ENCODE measurements around the gene KRT38. TPM values are rescaled to one million over a fixed set of nuclear protein-coding genes. Genes with fewer than 3 reads are reported as not detected.

The KRT38 gene
- total RNA-seq = not detected

- FAIRE-seq = no peak
These were observed at the start of gene KRT38 for GRCh38 chr17:41440531-41441033. Gene KRT38 (minus strand): TSS chr17:41440983. CDS start chr17:41440921, 62 bp downstream.

GRCh38 chr17:41489531-41489930 is 48.7 kb upstream of the KRT38 start, which contains the start of gene KRT36:
Gene KRT36 (minus strand): TSS chr17:41489910. CDS start chr17:41489864, 46 bp downstream.
- DNase-seq (ENCODE audit: low spot score in 2 of 2) = no peak
- no peak for FAIRE-seq

More at GRCh38 chr17:41440531-41441033, at the start of gene KRT38:
- no peak for DNase-seq (ENCODE audit: low spot score in 2 of 2)

DNA sequence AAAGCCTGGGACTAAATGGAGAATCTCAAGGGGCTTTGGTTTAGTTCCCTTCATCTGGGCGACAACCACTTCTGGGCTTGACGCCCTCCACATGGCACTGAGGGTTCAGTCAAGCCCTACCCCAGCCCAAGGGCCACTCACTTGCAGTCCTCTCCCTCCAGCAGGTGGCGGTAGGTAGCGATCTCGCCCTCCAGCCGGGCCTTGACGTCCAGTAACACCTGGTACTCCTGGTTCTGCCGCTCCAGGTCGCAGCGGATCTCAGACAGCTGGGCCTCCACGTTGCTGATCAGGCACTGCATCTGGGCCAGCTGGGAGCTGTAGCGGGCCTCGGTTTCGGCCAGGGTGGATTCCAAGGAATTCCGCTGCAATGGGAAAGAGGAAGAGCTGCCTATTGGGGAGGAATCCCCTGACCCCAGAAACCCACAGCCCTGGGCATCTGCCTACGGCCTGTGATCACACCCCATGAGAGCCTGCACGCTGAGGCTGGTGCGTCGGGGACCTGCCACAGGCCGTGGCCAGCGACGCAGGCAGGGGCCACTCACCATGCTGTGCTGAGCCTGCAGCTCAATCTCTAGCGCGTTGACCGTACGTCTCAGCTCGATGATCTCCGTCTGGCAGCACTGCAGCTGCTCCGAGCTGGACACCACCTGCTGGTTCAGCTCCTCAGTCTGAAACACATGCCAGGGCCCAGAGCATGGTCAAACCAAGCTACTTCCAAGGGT is 46.2 kb upstream of the KRT38 start:
- FAIRE-seq = no peak
- DNase-seq (ENCODE audit: low spot score in 2 of 2) = no peak

- no peak for DNase-seq (ENCODE audit: low spot score in 2 of 2)
- FAIRE-seq = no peak
These were observed 45.5 kb upstream of the KRT38 start for GRCh38 chr17:41486316-41486715.

DNA sequence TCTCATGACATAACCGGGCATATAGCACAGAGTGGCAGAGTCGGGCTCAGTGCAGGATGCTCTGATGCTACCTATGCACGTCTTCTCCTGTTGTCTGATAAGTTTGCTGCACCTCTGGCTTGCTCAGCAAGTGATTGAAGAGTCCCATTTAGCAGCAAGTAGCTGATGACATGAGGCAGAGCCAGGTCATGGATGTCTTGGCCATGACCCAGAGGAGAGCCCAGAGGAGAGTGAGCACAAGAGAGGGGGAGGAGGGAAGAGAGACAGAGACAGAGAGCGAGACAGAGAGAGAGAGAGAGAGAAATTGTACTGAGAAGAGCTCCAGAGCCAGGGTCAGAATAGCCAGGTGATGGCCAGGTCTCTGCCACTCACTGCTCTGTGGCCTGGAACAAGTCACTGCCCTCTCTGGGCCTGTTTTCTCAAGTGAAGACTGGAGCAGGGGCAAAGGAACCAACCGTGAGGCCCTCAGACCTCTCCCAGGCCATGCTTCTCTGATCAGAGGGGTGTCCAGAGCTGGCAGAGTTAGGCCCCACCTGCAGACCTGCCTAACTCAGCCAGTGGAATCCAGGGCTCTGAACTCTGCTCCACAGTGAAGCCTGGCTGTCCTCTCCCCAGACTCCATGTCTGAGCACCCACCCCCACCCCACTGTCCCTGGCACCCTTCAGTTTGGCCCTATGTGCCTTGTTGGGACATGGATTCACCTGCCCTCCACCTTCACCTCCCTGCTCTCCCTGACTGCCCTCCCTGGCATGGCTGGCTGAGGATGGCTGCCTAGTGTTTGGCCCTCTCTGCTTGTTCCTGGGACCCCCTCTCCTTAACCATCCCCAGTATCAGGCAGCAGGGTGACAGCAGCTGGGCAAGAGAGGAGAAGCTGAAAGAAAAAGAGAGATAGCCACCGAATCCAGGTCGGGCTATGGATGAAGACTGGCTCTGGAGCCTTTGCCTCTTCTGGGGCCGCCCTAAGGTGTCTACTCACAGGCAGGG is 44.4 kb upstream of the KRT38 start:
- FAIRE-seq (no peak), DNase-seq (ENCODE audit: low spot score in 2 of 2) (no peak)

DNA sequence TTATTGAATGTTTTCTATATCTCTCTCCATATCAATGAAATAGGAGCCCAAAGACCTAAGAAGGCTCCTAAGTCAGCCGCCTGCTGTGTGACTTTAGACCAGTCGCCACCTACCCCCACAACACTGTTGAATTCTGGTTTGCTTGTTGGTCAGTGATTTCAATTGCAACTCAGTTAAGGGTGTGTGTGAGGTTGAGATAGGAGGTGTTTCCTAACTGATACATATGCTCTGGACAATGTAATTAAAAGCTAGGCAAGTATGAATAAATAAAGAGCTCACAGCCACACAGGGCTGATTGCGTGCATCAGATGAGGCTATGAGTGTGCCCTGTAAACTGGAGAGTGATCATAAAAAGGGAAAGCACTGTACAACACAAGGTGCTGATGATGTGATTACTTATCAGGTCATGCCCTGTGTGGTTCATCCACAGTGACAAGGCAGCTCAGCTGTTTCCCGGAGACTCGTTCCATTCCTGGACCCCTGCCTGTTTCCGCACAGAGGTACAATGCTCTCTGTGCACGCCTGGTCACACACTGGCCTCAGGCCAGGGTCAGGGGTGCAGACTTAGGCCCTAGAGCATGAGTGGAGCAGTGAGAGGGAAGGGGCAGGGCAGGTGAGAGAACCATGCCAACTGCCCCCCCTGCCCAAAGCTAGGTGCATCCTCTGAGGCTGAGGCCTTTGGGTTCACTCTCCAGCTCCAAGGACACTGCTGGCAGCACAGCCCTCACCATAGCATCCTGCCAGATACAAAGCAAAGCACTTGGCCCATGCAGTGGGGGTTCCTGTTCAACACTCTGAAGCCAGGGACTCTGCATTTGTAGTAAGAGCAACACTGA is 43.4 kb upstream of the KRT38 start:
- FAIRE-seq (no peak), DNase-seq (ENCODE audit: low spot score in 2 of 2) (no peak)

- FAIRE-seq = no peak
- no peak for DNase-seq (ENCODE audit: low spot score in 2 of 2)
These were observed 42.7 kb upstream of the KRT38 start for GRCh38 chr17:41483531-41483930.

DNA sequence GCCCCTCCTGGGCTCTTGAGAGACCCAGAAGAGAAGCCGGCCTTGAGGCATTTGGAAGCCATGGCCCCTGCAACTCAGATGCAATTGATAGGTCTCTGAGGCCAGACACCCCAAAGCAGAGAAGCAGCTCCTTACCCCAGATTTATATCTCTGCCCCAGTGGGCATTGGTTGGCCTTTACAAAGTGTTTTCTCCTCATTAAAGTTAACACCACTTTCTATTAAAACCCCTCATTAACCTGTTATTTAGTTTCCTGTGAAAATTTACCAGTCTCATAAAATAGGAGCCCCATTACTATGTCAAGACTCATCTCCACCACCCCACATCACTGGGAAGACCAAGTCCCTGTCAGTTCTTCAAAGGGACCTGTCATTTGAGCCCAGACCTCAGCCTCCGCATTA is 40.3 kb upstream of the KRT38 start, which contains the start of gene KRT35:
Gene KRT35 (minus strand): TSS at position 116 of the 400 bp plus-strand sequence. CDS start 54 bp downstream, at position 62.
- no peak for FAIRE-seq
- no peak for DNase-seq (ENCODE audit: low spot score in 2 of 2)

DNA sequence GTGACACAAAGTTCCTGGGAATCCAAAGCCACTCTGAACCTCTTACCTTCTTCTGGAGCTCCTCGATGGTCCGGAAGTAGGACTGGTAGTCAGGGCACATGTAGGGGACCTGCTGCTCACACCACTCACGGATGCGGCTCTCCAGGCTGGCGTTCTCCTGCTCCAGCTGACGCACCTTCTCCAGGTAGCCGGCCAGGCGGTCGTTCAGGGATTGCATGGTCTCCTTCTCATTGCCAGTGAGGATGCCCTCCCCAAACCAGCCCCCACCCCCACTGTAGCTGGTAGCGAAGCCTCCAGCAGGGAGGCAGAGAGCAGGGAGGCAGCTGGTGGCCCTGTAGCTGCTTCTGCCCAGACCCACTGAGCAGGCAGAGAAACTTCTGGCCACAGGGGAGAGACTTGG is 39.8 kb upstream of the KRT38 start:
- DNase-seq (ENCODE audit: low spot score in 2 of 2) = no peak
- FAIRE-seq = no peak

GRCh38 chr17:41480136-41480535 is 39.4 kb upstream of the KRT38 start:
- DNase-seq (ENCODE audit: low spot score in 2 of 2) = no peak
- FAIRE-seq = no peak

DNA sequence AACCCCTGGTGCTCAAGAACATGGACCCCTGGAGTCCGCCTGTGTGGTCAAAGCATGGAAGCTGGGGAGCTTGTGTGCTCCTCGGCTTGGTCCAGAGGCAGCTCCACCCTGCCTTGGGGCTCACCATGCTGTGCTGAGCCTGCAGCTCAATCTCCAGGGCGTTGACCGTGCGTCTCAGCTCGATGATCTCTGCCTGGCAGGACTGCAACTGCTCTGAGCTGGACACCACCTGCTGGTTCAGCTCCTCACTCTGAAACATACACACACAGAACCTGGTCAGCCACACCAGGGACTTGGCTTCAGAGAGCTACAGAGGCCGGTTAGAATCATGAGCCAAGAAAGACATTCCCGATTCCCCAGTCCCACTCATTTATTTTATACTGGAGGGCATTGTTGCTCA is 37.5 kb upstream of the KRT38 start:
- DNase-seq (ENCODE audit: low spot score in 2 of 2) = no peak
- no peak for FAIRE-seq

GRCh38 chr17:41476866-41477815 is 36.4 kb upstream of the KRT38 start:
- FAIRE-seq = no peak
- DNase-seq (ENCODE audit: low spot score in 2 of 2) = no peak

DNA sequence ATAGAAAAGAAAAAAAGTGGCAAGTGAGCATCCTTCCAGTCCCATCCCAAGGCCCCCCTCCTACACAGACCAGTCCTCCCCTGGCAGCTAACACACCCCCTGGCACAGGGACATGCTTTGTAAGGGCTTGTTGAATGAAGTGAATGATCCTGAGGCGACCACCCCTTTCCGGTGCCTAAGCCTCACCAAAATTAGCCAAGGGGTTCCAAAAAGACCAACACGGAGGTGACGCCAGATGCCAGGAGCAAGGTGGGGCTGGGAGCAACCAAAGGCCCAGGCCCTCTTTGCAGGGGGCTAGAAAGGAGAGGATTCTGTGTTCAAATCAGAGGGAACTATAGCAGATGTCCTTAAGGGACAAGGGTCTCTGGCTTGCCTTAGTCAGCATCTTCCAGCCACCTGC is 34.6 kb upstream of the KRT38 start:
- no peak for DNase-seq (ENCODE audit: low spot score in 2 of 2)
- FAIRE-seq = no peak

- no peak for FAIRE-seq
These were observed 34.1 kb upstream of the KRT38 start for GRCh38 chr17:41474863-41475262.

DNA sequence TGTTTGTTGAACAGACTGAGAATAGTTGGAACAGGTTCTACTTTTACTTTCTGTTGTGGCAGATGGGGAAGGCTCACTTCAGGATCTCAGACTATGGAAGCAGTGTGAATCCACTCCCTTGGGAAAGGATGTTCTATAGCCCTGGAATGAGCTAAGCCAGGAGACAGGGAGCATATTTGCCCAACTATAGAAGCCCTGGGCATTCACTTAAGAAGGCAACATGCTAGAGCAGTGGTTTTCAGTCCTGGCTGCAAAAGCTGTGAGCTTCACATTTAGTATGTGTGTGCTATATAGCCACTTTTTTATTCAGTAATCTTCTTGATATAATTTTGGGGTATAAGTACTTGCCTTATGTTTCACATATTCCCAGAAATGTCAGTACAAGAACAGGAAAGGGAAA is 27.6 kb upstream of the KRT38 start:
- FAIRE-seq = no peak
- no peak for DNase-seq (ENCODE audit: low spot score in 2 of 2)

More at GRCh38 chr17:41474863-41475262, 34.1 kb upstream of the KRT38 start:
- no peak for DNase-seq (ENCODE audit: low spot score in 2 of 2)

DNA sequence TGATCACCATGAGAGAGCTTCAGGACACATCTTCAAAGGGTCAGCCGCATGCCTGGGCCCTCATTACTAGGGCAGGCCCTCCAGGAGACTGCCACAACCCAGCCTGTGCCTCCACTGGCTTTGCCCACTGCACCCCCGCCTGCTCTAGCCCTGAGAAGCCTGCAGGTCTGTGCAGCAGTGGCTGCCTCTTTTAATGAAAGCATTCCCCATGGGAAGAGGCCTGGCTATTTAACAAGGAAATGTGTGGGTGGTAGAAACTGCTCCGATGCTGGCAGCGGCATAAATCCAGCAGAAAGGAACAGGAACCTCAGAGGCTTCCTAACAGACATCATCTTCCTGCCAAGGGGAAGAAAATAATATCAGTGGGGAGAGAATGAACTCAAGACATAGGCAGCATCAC is 26.8 kb upstream of the KRT38 start:
- FAIRE-seq (no peak), DNase-seq (ENCODE audit: low spot score in 2 of 2) (no peak)

DNA sequence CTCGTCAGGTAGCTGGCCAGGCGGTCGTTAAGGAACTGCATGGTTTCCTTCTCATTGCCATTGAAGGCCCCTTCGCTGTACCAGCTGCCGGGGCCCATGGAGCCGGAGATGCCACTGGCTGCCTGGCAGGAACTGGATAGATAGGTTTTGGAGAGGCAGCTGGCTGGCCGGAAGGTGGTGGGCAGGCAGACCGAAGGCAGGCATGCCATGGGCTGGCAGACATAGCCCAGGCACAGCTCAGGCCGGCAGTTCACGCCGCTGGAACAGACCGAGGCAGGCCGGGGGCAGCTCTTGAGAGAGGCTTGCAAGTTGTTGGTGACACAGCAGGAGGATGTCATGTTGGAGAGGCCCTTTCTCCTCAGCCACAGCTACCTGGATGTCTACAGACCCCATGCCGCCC is 26.2 kb upstream of the KRT38 start, which contains the start of gene KRT32:
Gene KRT32 (minus strand): TSS at position 399 of the 400 bp plus-strand sequence. CDS start 61 bp downstream, at position 338.
- FAIRE-seq = no peak
- no peak for DNase-seq (ENCODE audit: low spot score in 2 of 2)

DNA sequence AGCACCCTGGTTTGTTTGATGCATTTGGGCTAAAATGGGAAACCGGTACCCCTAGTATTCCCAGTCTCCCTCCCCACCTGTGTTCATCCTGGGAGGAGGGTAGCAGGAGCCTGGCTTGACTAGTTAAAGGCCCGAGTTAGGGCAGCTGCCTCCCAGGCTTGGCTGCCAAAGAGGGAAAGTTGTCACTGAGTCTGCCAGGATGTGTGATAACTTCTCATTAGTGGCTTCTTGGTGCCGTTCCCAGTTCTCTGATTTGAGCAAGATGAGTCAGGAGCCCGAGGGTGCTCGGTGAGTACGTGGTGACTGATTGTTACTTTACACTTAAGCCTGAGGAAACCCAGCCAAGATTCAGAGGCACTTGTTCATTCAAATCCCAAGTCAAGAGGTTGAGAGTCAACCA is 23.9 kb upstream of the KRT38 start:
- FAIRE-seq = no peak

GRCh38 chr17:41464173-41464572 is 23.4 kb upstream of the KRT38 start:
- DNase-seq (ENCODE audit: low spot score in 2 of 2) = no peak
- FAIRE-seq = no peak

More for the DNA sequence above, 23.9 kb upstream of the KRT38 start:
- peak in 1 of 2 donors; percentile 52 for DNase-seq (ENCODE audit: low spot score in 2 of 2)
